LNCAP (cell line): ENCODE results near the gene GTF2F2.

Experiments used
- CTCF ChIP-seq: fragments of 450-650 bp; IDR thresholded peaks from 2 replicates; pipeline ENCODE4 v1.5.1; 2017; ENCODE audit warnings: mild to moderate bottlenecking

The GTF2F2 gene

GRCh38 chr13:45238945-45239795, 118.9 kb downstream of the GTF2F2 start:
- no peak for TF ChIP-seq CTCF

GRCh38 chr13:45240143-45240542, 119.8 kb downstream of the GTF2F2 start:
- no peak for TF ChIP-seq CTCF

- no peak for TF ChIP-seq CTCF
Measured at GRCh38 chr13:45242070-45242469, 121.8 kb downstream of the GTF2F2 start.

GRCh38 chr13:45242524-45242923, 122.2 kb downstream of the GTF2F2 start:
- no peak for TF ChIP-seq CTCF

GRCh38 chr13:45243077-45243476, 122.8 kb downstream of the GTF2F2 start:
- TF ChIP-seq CTCF: no peak

GRCh38 chr13:45249662-45250061, 129.4 kb downstream of the GTF2F2 start:
- TF ChIP-seq CTCF: no peak

- no peak for TF ChIP-seq CTCF
Measured at GRCh38 chr13:45254396-45254795, 134.1 kb downstream of the GTF2F2 start.
